EL (cell line): ENCODE data around the gene GNG4.
"Not testable (repeated sequence)": the region's sequence is repeated elsewhere in the genome, so short reads cannot be mapped to it uniquely, and the experiment has no call there.

Source experiments
- DNase-seq: peaks from one replicate; pipeline ENCODE4 v3.0.0-alpha.2; 2016

GNG4 gene

DNA sequence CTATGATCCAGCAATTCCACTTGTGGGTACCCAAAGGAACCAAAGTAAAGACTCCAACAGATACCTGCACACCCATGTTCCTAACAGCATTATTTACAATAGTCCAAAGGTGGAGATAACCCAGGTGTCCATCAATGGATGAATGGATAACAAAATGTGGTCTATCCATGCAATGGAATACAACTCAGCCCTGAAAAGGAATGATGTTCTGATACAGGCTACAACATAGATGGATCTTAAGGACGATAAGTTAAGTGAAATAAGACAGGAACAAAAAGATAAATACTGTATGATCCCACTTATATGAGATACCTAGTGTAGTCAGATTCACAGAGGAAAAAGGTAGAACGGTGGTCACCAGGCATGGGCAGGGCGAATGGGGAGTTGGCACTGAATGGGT is 69.7 kb downstream of the GNG4 start:
- DNase-seq, result no peak

- no peak for DNase-seq
Observed at GRCh38 chr1:235575597-235575996, 74.0 kb downstream of the GNG4 start.

- DNase-seq, result no peak
Observed at GRCh38 chr1:235573880-235574279, 75.7 kb downstream of the GNG4 start.

DNA sequence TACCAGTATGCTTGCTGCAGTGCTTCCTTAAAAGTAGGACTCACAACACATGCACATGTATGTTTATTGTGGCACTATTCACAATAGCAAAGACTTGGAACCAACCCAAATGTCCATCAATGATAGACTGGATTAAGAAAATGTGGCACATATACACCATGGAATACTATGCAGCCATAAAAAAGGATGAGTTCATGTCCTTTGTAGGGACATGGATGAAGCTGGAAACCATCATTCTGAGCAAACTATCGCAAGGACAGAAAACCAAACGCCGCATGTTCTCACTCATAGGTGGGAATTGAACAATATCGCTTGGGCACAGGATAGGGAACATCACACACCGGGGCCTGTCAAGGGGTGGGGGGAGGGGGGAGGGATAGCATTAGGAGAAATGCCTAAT is 76.6 kb downstream of the GNG4 start:
- DNase-seq, result not testable (repeated sequence)

GRCh38 chr1:235571482-235571881 is 78.1 kb downstream of the GNG4 start:
- no peak for DNase-seq

GRCh38 chr1:235567812-235568503 is 81.6 kb downstream of the GNG4 start:
- DNase-seq, result no peak

DNA sequence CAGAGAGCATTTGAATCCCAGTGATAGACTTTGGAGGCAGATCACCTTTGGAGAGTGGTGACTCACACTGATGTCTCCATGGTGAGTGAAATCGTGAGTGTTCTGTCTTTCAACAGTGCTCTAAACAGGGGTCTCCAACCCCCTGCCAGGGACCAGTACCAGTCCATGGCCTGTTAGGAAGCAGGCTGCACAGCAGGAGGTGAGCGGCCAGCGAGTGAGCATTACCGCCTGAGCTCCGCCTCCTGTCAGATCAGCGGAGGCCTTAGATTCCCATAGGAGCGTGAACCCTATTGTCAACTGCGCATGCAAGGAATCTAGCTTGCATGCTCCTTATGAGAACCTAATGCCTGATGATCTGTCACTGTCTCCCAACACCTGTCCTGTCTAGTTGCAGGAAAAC is 83.5 kb downstream of the GNG4 start:
- no peak for DNase-seq

GRCh38 chr1:235563513-235564061 is 86.0 kb downstream of the GNG4 start:
- DNase-seq, result no peak

DNA sequence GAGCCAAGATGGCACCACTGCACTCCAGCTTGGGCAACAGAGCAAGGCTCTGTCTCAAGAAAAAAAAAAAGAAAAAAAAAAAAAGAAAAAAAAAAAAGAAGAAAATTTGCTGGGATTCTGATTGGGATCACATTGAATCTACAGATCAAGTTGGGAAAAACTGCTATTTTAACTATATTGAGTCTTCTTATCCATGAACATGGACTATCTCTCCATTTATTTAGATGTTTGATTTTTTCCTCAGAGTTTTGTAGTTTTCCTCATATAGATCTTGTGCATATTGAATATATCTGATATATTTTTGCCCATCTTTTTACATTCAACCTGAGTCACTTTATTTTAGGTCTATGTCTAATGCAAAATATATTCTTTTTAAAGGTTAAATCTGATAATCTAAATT is 87.0 kb downstream of the GNG4 start:
- no peak for DNase-seq

GRCh38 chr1:235558621-235559169 is 90.9 kb downstream of the GNG4 start:
- DNase-seq, result no peak

GRCh38 chr1:235557495-235557894 is 92.1 kb downstream of the GNG4 start:
- no peak for DNase-seq

- no peak for DNase-seq
Observed at GRCh38 chr1:235556807-235557206, 92.8 kb downstream of the GNG4 start.

- DNase-seq, result no peak
Observed at GRCh38 chr1:235553112-235553551, 96.5 kb downstream of the GNG4 start.

GRCh38 chr1:235552146-235552716 is 97.4 kb downstream of the GNG4 start:
- DNase-seq, result no peak

- no peak for DNase-seq
Observed at GRCh38 chr1:235549351-235550139, 100.0 kb downstream of the GNG4 start.

- not testable (repeated sequence) for DNase-seq
Observed at GRCh38 chr1:235546369-235547155, 103.0 kb downstream of the GNG4 start.

GRCh38 chr1:235545292-235545930 is 104.2 kb downstream of the GNG4 start:
- DNase-seq, result no peak

GRCh38 chr1:235542845-235543244 is 106.7 kb downstream of the GNG4 start:
- DNase-seq, result not testable (repeated sequence)

DNA sequence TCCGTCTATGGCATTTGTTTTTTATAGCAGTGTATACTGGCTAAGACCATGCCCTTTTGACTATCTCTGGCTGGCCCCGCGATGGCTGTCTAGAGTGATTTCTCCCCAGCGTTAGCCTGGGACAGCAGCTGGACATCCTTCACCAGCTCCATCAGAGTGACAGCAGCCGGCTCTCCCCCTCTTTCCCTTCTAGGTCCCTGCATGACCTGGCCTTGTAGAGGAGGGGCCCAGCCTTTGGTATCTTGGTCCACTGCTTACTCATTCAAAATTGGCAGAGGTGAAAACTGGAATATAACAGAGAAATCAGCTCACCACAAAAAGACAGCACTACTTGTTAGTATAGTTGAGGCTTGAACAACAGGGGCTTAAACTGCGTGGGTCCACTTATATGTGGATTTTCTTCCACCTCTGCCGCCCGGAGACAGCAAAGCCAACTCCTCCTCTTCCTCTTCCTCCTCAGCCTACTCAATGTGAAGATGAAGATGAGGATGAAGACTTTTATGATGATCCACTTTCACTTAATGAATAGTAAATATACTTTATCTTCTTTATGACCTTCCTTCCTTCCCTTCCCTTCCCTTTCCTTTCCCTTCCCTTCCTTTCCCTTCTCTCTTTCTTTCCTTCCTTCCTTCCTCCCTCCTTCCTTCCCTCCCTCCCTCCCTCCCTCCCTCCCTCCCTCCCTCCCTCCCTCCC is 116.0 kb downstream of the GNG4 start:
- DNase-seq, result peak; percentile 13

DNA sequence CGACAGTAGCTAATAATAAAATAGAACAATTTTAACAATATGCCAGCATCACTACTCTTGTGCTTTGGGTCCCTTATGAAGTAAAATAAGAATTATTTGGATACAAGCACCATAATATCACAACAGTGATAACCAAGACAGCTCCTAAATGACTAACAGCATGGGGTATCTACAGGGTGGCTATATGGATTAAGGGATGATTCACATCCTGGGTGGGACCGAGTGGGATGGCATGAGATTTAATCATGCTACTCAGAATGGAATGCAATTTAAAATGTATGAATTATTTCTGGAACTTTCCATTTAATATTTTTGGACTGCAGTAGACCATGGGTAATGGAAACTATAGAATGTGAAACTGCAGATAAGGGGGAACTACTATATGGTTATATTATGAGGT is 117.2 kb downstream of the GNG4 start:
- peak; percentile 87 for DNase-seq

- no peak for DNase-seq
Observed at GRCh38 chr1:235527196-235527814, 122.3 kb downstream of the GNG4 start.
